Head of caudate nucleus (tissue), 42 donors: Measurements from ENCODE around the gene COLQ.

ENCODE experiments used
- DNase-seq, 42 donors: peaks; one replicate each; pipeline versions ENCODE4 v3.0.0 to v3.0.0-alpha.2; 2020 to 2021; ENCODE audit warnings: mixed read lengths in 7 of 42
- intact Hi-C: fragments of 100-400 bp; cut with DNase I; formaldehyde crosslinking; loops from one replicate; pipeline ENCODE4 v1.15.0; 2022

Gene COLQ

DNA sequence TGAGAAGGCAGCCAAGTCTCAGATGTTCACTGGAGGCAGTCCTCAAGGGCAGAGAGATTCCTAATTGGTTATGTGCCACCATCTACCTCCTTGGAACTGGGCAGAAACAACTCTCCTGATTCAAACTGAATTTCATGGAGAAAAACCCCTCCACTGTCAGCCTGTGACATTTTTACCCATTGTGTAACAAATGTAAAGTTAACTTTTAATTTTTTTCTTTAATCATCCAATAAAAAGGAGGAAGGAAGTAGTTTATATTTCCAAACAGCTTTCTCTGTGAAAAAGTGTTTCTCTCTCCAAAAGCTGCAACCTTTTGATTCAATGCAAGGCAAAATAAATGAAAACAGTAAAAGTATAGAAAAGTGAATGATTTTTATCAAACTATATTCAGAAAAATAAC, 510 bp upstream of the COLQ start:
- DNase-seq: no peak
- intact Hi-C loops: no loop called here

DNA sequence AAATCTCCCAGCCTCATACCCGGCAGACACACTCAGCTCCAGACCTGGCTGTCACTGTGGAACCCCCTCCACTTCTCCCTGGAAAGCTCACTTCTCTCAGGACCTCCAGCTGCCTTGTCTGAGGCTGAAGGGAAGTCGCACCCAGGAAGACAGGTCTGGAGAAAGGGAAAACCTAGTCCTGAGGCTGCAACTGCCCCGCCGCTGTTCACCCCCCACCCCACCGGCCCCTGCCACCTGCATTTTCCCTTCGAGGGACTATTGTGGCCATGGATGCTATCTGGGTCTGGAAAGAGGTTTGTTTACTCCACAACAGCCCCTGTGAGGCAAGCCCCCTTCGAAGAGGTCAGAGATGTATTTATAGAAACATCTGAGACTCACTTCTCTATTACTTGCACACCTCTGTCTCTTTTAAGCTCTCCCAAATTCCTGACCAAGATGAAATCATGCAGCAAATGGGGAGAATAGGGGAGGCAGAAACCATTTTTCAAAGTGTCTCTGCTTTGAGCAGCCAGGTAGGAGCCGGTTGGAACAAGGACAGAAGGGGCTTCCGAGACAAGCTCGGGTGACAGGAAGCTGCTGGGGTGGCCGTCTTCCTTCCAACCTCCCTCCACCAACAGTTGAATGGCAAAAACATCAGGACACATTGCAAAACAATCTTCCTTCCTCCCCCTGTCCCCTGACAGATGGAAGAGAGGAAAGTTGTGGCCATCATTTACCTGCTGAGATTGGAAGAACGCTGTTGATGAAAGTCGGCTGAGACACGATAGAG, 518 bp downstream of the COLQ start:
- intact Hi-C loops: no loop called here

DNA sequence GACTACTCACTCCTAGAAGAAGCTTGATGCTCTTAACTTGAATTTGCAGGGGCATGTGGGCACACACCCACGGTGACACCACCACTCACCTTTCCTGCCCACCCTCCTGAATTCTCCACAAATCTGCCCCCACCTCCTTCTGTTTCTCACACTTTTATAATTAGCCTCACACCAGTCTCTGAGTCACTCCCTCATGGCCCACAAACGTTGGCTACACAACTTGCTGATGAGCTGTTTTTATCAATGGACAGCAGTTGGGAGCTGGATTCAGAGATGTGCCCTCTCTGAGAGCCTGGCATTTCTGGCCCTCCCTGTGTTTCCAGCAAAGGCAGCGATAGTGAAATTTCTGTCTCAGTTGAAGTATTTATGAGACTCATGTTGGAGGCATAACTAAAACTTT, 1.3 kb downstream of the COLQ start:
- no peak for DNase-seq
- intact Hi-C loops: no loop called here

More for the DNA sequence above, 518 bp downstream of the COLQ start:
- DNase-seq: no peak

DNA sequence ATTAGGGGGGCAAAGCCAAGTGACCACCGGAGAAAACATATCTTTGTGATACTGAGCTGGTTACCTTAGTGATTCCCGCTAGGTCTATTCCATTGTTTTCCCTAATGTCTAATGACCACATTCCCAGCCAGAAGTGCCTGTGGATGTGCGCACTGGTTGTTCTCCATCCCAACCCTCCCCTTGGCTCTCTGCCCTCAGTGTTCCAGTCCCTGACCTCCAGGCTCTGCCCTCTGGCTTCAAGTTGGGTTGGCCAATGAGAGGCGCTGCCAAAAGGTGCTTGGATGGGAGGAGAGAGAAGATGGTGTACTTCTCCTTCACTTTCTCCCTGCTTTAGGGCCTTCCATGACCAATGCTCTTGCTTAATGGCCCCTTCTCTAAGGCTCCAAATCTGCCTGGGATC, 2.4 kb downstream of the COLQ start:
- intact Hi-C loops: no loop called here
- DNase-seq: no peak

DNA sequence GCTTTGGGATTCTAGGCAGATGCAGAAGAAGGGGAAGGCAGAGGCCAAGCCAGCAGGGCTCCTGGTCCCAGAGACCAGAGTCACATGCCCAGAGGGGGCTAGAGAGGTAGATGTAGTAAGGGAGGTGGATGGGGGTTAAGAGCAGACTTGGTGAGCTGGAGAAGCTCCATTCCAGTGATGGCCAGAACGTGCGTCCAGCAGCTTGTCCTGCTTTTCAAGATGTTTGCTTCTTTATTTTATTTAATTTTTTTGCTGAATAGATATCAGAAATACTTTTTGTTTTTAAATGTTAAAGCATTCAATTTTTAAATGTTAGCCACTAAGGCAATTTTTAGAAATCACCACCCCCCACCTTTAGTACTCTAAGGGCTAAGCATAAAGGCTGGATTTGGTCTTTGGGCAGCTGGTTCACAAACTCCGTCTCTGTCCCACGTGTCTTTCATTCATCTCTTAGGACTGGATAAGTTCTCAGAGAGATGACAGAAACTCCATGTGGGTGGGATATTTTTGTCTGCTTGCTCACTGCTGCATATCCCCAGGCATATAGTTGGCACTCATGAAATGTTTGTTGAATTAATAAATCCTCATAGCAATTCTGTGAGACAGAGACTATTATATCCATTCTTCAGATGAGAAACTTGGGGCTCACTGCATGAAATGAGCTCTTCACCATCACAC, 6.7 kb downstream of the COLQ start:
- no peak for DNase-seq
- intact Hi-C loops: no loop called here

DNA sequence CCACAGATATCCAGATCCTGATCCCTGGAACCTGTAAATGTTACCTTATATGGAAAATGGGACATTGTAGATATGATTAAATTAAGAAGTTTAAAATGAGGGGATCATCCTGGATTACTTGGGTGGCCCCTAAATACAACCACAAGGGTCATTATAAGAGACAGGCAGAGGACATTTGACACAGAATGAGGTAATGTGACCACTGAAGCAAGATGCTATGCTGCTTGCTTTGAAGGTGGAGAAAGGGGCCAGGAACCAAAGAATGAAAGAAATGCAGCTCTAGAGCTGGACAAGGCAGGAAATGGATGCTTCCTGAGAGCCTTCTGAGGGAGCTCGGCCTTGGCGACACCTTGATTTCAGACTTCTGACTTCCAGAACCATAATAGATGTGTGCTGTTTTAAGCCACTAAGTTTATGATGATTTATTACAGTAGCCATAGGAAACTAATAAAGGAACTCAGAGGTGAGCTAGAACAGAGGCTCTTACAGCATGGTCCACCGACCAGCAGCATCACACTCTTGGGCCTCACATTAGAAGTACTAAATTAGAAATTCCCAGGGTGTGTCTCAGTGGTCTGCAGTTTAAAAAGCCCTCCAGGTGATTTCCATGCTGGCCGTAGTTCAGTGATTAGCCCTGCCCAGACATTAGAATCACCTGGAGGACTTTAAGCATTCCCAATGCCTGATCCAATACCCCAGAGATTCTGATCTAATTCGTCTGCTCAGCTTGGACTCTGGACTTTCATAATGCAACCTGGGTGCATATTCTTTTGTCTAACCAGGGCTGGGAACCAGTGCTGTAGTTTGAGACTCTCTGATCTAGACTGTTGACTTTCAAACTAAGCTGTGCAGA, 7.5 kb downstream of the COLQ start:
- no peak for DNase-seq
- intact Hi-C loops: no loop called here

DNA sequence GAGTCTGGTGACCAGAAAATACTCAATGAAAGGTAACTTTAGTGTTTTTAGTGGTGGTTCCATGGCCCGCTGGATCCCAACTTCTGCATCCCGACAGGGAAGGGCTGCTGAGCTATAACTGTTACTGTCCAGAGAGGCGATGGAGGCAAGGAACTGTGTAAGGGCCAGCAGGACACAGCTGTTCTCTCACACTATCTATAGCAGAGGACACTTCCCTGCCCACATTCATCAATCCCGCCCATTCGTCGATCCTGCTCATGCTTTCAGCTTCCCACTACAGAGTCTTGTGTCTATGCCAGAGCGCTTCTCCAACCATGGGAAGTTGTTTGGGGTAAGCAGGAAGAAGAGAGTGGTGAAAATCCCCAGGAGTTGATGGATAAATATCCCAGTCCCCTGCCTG, 8.4 kb downstream of the COLQ start:
- no peak for DNase-seq

DNA sequence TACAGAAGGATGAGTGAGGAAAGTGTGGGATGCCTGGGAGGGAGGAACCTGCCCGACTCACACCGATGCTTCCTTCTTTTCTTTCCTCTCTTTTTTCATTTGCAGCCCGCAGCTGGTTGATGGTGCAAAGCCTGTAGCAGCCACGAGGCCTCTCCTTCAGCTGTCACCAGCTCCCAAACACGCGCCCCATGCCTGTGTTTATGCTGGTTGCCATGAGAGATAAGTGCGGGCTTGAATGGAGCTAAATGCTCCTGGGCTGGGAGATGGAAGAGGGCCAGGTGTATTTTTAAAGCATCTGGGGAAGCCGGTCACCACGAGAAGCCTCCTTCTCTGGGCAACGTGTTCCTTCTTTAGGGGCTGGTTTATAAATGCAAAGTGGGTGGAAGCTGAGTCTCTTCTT, 9.3 kb downstream of the COLQ start:
- peak in 25 of 42 donors; percentile 8 to 55 (median 26) for DNase-seq
- intact Hi-C loops: no loop called here

More for the DNA sequence above, 8.4 kb downstream of the COLQ start:
- intact Hi-C loops: no loop called here

DNA sequence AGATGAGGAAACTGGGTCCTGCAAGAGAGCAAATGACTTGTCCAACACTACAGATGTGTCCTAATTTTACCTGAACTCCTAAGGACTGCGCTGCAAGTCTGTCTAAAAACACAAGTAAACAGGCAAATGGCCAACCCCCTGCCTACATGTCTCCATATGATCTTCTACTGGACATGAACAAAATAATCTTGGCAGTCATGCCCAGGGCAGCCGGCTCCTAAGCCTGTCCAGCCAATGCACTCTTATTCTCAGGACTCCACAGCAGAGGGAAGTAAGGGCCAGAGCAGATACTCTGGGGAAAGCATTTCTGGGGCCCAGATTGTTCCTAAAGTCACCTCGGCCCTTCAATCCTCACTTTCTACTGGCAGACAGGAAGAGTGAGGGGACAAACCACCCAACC, 10.3 kb downstream of the COLQ start:
- intact Hi-C loops: no loop called here
- DNase-seq: no peak

DNA sequence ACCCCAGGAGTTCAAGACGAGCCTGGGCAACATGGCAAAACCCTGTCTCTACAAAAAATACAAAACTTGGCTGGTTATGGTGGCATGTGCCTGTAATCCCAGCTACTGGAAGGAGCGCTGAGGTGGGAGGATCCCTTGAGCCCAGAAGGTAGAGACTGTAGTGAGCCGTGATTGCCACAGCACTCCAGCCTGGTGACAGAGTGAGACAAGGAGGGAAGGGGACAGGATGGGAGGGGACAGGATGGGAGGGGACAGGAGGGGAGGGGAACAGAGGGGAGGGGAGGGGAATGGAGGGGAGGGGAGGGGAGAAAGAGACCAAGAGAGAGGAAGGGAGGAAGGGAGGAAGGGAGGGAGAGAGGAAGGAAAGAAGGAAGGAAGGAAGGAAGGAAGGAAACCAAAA, 11.0 kb downstream of the COLQ start:
- DNase-seq: no peak
- intact Hi-C loops: no loop called here

DNA sequence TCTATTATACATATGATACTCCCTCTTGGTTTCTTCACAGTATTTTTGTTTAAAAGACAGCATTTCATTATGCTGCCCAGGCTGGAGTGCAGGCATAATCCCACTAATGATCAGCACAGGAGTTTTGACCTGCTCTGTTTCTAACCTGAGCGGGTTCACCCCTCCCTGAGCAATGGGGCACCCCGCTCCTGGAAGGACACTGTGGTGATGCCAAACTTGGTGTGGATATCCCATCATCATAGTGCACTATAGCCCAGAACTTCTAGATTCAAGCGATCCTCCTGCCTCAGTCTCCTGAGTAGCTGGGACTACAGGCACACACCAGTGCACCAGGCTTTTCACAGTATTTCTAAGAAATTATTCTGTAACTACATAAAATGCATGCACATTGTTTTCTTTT, 14.9 kb downstream of the COLQ start:
- intact Hi-C loops: no loop called here
- no peak for DNase-seq

DNA sequence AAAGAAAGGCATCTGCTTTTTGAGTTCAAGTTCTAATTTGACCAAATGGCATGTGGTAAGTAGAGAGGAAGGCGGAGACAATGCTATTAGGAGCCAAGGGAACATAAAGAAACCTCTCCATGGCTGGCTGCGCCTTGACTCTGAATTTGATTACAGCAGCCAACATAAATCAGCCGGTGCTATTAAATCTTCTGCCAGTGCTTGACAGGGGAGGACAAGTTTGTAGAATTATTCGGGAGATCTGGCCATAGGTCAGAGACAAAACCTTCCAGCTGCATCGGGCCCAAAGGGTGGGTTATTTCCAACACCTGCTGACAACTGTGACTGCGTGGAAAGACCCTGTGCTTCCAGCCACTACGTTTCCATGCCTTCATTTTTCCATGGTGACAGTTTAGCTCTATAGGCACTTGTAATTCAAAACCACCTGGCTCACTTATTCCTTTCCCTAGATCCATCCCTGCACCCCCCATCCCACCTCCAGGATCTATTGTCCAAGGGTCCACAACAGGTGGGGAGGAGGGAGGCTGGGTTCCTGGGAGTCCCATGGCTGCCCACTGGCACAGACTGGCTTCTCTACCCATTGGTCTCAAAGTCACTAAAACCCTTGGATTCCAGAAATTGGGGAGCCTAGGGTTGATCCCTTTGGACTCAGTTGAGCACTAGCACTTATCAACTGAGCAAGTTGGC, 15.9 kb downstream of the COLQ start:
- intact Hi-C loops: no loop called here
- peak in 1 of 42 donors; percentile 27 for DNase-seq

DNA sequence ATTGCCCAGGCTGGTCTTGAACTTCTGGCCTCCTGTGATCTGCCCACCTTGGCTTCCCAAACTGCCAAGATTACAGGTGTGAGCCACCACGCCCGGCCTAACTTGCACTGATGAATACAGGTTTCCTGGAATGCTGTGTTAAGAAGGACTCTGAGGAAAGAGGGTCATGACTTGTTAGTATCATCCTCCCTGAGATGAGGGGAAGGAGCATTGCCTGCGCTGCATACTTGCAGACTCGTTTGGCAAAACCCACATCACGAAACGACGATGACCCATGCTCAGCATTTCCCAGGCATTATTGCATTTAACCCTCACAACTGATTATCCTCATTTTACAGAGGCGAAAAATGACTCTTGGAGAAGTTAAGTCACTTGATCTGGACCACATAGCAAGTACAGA, 18.9 kb downstream of the COLQ start:
- intact Hi-C loops: no loop called here
- DNase-seq: no peak

DNA sequence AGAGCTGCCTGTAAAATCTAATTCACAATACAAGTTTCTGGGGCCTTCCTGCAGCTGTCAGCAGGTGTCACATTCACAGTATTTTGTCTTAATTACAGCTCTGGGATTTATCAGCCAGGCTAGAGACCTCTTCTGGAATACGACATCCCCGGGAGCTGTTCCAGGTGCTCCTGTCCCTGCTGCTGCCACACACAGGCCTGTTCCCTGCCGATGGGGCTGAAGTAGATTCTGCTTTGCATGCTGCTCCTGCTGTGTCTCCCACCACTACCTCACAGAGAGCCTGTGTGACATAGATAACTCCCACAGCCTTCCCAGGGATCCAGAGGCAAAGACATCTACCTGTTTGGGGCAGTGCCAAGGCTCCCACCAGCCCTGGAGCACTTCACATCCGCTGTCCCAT, 20.4 kb downstream of the COLQ start:
- intact Hi-C loops: no loop called here
- peak in 34 of 42 donors; percentile 6 to 72 (median 27) for DNase-seq

DNA sequence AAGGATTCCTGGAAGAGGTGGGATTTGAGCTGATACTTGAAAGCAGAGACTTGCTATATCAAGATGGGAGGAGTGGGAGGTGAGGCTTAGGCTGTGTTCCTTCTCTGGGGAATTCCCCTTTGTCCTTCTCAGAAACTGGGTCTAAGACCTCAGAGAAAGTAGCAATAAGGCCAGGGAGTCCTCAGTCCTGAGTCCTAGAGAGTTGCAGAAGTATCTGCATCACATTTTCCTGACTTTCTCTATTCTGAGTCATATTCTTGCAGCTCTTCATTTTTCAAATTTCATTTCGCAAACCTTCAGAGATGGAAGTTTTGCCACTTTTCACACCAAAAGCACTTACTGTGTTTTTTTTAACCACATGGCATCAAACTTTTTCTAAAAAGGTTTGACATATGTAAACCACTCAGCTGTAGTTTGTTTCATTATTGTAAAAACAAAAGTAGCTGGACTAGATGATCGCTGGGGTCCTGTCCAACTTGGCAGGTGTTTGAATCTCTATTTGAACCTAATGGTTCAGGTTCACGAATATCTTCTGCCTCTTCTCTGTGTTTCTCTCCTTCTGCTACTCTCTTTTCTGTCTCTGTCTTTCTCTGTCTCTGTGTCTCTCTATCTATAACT, 21.3 kb downstream of the COLQ start:
- intact Hi-C loops: no loop called here
- no peak for DNase-seq

DNA sequence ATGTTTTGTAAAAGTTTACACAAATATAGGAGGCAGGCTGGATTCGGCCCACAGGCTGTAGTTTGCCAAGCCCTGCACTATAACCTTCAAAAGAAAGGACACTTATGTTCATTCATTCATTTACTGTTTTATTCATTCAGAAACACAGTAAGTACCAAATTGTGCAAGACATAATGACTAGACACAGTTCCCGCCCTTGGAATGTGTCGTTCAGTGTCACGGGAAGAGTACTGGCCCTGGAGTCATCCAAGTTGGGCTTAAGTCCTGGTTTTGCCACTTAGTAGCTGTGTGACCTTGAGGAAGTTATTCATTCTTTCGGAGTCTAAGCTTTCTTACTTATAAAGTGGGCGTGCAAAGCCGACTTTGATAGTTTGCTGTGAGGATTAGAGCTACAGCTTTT, 22.0 kb downstream of the COLQ start:
- DNase-seq: no peak
- intact Hi-C loops: no loop called here

DNA sequence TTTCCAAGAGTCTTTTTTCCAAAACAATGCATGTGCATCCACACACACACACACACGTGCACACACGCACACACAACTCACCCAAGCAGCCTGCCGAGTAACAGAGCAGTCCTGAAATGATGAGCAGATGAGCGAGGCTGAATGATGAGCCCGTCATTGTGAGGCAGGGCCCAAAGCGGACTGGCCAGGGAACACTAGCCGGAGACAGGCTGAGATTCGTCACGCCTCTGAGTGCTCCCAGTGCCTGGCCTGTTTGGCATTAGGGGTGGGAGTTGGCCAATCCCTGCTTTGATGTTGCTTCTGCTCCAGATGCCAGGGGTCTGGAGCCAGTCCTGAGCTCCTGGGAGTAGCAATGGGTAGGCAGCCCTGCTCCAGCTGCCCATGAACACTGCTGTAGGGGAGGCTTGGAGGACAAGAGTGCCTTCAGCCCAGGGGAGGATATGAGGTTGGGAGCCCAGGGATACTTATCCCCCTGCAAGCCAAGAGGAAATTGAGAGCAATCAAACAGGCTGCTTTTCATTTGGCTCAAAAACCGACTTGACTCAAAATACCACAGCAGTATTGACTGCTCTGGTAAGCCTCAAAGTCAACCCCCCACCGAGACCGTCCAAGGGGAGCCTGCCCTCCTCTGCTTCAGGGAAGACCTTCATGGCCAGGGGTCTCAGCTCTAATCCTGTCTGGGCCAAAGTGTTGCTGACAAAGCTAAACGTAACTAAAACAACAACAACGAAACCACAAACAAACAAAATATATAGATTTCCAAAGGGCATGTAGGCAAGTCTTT, 22.9 kb downstream of the COLQ start:
- DNase-seq: no peak
- intact Hi-C loops: no loop called here

DNA sequence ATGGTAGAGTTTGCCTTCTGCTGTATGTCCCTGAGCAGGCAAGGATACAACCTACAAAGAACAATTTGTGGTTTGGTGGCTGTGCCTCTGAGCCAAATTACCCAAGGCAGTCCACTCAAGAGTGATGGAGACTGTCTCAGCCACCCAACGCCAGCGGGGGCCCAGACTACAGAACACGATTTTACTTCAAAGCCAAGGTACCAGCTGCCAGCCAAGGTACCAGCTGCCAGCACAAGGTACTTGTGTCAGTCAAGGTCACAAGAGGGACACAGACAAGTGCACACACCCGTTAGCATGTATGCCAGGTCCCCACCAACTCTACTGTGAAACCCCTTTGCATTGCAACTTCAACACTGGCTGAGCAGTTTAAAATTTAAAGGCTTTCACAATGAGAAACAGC, 23.5 kb downstream of the COLQ start:
- intact Hi-C loops: no loop called here
- no peak for DNase-seq
